IPS DF 4.7 (cell line): Measurements from ENCODE around the gene GJA9.
"Not testable (repeated sequence)": the region's sequence is repeated elsewhere in the genome, so short reads cannot be mapped to it uniquely, and the experiment has no call there.

Source experiments
- DNase-seq: peaks from one replicate; pipeline ENCODE4 v3.0.0-alpha.2; 2013; ENCODE audit warnings: low spot score; ENCODE audit errors: extremely low read depth

Gene GJA9

GRCh38 chr1:38873027-38873969, 8.1 kb downstream of the GJA9 start, which contains the start of gene MYCBP:
TSS of gene MYCBP (minus strand) at chr1:38873348. CDS start at chr1:38873305, 43 bp downstream.
- DNase-seq, result peak; percentile 90

- no peak for DNase-seq
These were observed 8.9 kb downstream of the GJA9 start for GRCh38 chr1:38872401-38873026.

GRCh38 chr1:38870996-38871395, 10.4 kb downstream of the GJA9 start:
- DNase-seq, result no peak

GRCh38 chr1:38867208-38867607, 14.2 kb downstream of the GJA9 start:
- no peak for DNase-seq

- DNase-seq, result no peak
These were observed 16.2 kb downstream of the GJA9 start for GRCh38 chr1:38865112-38865715.

- no peak for DNase-seq
These were observed 21.0 kb downstream of the GJA9 start for GRCh38 chr1:38860454-38860795.

- peak; percentile 64 for DNase-seq
These were observed 21.6 kb downstream of the GJA9 start, which contains the start of gene RRAGC for GRCh38 chr1:38859561-38860453. TSS of gene RRAGC (minus strand) at chr1:38859772. CDS start at chr1:38859646, 126 bp downstream.

GRCh38 chr1:38858833-38859560, 22.4 kb downstream of the GJA9 start:
- no peak for DNase-seq

GRCh38 chr1:38852780-38853179, 28.6 kb downstream of the GJA9 start:
- DNase-seq, result no peak

- no peak for DNase-seq
These were observed 33.3 kb downstream of the GJA9 start for GRCh38 chr1:38848071-38848470.

GRCh38 chr1:38846210-38846609, 35.2 kb downstream of the GJA9 start:
- DNase-seq, result no peak

- DNase-seq, result not testable (repeated sequence)
These were observed 36.3 kb downstream of the GJA9 start for GRCh38 chr1:38845088-38845487.

GRCh38 chr1:38840281-38840680, 41.1 kb downstream of the GJA9 start:
- DNase-seq, result no peak

GRCh38 chr1:38839363-38839762, 42.0 kb downstream of the GJA9 start:
- DNase-seq, result no peak

GRCh38 chr1:38836316-38836715, 45.1 kb downstream of the GJA9 start:
- DNase-seq, result not testable (repeated sequence)

GRCh38 chr1:38834937-38835827, 46.2 kb downstream of the GJA9 start:
- DNase-seq, result peak; percentile 88

GRCh38 chr1:38834221-38834782, 47.1 kb downstream of the GJA9 start:
- no peak for DNase-seq

GRCh38 chr1:38833146-38833545, 48.2 kb downstream of the GJA9 start:
- no peak for DNase-seq

GRCh38 chr1:38832370-38832734, 49.0 kb downstream of the GJA9 start:
- DNase-seq, result no peak
